Tibial artery (tissue), 4 donors: ENCODE measurements around the gene GPC2.
A peak's percentile ranks its signal among the peaks of the same experiment; 100 is the strongest.
"Not testable (repeated sequence)": the region's sequence is repeated elsewhere in the genome, so short reads cannot be mapped to it uniquely, and the experiment has no call there.

Experiments used
- DNase-seq, 2 donors: peaks; one replicate each; pipeline ENCODE4 v3.0.0-alpha.2; 2019
- H3K27ac ChIP-seq, 2 donors: fragments of 200-600 bp; sonication (generic) in 1 of 2; 1 replicate in 1 of 2; 2 replicates in 1 of 2; pipeline ENCODE4 v1.5.1; 2018 to 2019; ENCODE audit warnings: mild to moderate bottlenecking in 1 of 2
- H3K27me3 ChIP-seq, 2 donors: fragments of 200-600 bp; sonication (generic) in 1 of 2; one replicate each; pipeline versions ENCODE4 v1.5.1 to v1.6.0; 2016 to 2019
- H3K36me3 ChIP-seq, 3 donors: fragments of 200-600 bp; sonication (generic) in 2 of 3; one replicate each; pipeline ENCODE4 v1.5.1; 2016 to 2019; ENCODE audit warnings: mild to moderate bottlenecking in 2 of 3
- H3K4me1 ChIP-seq, 4 donors: fragments of 200-600 bp; sonication (generic) in 2 of 4; 1 replicate in 3 of 4; 2 replicates in 1 of 4; pipeline ENCODE4 v1.5.1; 2016 to 2019
- H3K4me3 ChIP-seq, 2 donors: fragments of 200-600 bp; sonication (generic) in 1 of 2; 1 replicate in 1 of 2; 2 replicates in 1 of 2; pipeline ENCODE4 v1.5.1; 2018 to 2019; ENCODE audit warnings: mild to moderate bottlenecking in 2 of 2
- H3K9me3 ChIP-seq, 3 donors: fragments of 200-600 bp; sonication (generic) in 1 of 3; one replicate each; pipeline ENCODE4 v1.5.1; 2016 to 2019
- intact Hi-C: fragments of 100-400 bp; cut with DNase I; formaldehyde crosslinking; loops from one replicate; pipeline ENCODE4 v1.15.0; 2023; ENCODE audit warnings: low total_unique reads
- TF ChIP-seq, protein P1 (sequence below), 2 experiments: fragments of 200-600 bp in 1 of 2; fragments of 450-650 bp in 1 of 2; IDR thresholded peaks; one replicate each; pipeline ENCODE4 v1.5.1; 2017 to 2019; ENCODE audit warnings: antibody characterized with exemption in 2 of 2, mild to moderate bottlenecking in 1 of 2, moderate library complexity in 1 of 2

GPC2 gene

DNA sequence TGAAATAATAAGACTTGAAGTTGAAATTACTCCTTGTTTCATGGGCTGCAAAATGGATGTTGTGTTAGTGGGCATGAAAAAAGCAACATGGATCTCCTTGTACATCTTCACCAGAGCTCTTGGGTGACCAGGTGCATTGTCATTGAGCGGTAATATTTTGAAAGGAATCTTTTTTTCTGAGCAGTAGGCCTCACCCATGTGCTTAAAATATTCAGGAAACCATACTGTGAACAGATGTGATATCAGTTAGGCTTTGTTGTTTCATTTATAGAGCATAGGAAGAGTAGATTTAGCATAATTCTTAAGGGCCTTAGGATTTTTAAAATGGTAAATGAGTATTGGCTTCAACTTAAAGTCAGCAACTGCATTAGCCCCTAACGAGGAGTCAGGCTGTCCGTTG, 15.8 kb upstream of the GPC2 start:
- no peaks in the 10 kb centered on the region for H3K9me3 ChIP-seq
- peaks cover 0 to 3% (median 0%) of the 10 kb centered on the region in 4 donors for H3K4me1 ChIP-seq
- H3K27ac ChIP-seq, result no peak overlapping the region
- H3K27me3 ChIP-seq, result no peaks in the 10 kb centered on the region
- intact Hi-C loops, result no loop called here
- no peak for DNase-seq
- no peaks in the 10 kb centered on the region for H3K36me3 ChIP-seq
- TF ChIP-seq, protein P1, sequence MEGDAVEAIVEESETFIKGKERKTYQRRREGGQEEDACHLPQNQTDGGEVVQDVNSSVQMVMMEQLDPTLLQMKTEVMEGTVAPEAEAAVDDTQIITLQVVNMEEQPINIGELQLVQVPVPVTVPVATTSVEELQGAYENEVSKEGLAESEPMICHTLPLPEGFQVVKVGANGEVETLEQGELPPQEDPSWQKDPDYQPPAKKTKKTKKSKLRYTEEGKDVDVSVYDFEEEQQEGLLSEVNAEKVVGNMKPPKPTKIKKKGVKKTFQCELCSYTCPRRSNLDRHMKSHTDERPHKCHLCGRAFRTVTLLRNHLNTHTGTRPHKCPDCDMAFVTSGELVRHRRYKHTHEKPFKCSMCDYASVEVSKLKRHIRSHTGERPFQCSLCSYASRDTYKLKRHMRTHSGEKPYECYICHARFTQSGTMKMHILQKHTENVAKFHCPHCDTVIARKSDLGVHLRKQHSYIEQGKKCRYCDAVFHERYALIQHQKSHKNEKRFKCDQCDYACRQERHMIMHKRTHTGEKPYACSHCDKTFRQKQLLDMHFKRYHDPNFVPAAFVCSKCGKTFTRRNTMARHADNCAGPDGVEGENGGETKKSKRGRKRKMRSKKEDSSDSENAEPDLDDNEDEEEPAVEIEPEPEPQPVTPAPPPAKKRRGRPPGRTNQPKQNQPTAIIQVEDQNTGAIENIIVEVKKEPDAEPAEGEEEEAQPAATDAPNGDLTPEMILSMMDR (IDR thresholded peaks at IDR 0.05), result no peak
- no peak overlapping the region for H3K4me3 ChIP-seq

DNA sequence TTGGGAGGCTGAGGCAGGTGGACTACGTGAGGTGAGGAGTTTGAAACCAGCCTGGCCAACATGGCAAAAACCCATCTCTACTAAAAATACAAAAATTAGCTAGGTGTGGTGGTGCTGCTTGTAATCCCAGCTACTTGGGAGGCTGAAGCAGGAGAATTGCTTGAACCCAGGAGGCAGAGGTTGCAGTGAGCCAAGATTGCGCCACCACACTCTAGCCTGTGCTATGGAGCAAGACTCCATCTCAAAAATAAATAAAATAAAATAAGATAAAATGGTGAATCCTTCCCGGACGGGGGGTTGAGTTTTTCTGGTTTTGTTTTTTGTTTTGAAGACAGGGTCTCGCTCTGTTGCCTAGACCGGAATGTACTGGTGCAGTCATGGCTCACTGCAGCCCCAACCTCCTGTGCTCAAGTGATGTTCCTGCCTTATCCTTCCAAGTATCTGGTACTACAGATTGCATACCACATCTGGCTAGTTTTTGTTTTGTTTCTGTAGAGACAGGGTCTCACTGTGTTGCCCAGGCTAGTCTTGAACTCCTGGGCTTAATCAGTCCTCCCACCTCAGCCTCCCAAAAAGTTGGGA, 15.2 kb upstream of the GPC2 start:
- H3K27ac ChIP-seq, H3K4me1 ChIP-seq, H3K27me3 ChIP-seq, H3K9me3 ChIP-seq, intact Hi-C loops, H3K4me3 ChIP-seq, H3K36me3 ChIP-seq, DNase-seq: not testable (repeated sequence)

DNA sequence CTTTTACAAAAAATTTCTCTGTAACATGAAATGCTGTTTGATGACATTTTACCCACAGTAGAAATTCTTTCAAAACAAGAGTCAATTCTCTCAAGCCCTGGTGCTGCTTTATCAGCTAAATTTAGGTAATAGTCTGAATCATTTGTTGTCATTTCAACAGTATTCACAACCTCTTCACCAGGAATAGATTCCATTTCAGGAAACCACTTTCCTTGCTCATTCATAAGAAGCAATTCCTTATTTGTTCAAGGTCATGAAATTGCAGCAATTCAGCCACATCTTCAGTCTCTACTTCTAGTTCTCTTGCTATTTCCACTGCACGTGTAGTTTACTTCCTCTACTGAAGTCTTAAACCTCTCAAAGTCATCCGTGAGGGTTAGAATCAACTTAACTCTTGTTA, 14.6 kb upstream of the GPC2 start:
- Histone ChIP-seq H3K27ac (no peak overlapping the region), H3K4me1 (peaks cover 0 to 3% (median 0%) of the 10 kb centered on the region in 4 donors), H3K27me3 (no peaks in the 10 kb centered on the region), H3K36me3 (no peaks in the 10 kb centered on the region), H3K9me3 (no peaks in the 10 kb centered on the region), H3K4me3 (no peak overlapping the region)
- intact Hi-C loops, result no loop called here
- DNase-seq, result no peak
- TF ChIP-seq, protein P1 (IDR thresholded peaks at IDR 0.05), result no peak

DNA sequence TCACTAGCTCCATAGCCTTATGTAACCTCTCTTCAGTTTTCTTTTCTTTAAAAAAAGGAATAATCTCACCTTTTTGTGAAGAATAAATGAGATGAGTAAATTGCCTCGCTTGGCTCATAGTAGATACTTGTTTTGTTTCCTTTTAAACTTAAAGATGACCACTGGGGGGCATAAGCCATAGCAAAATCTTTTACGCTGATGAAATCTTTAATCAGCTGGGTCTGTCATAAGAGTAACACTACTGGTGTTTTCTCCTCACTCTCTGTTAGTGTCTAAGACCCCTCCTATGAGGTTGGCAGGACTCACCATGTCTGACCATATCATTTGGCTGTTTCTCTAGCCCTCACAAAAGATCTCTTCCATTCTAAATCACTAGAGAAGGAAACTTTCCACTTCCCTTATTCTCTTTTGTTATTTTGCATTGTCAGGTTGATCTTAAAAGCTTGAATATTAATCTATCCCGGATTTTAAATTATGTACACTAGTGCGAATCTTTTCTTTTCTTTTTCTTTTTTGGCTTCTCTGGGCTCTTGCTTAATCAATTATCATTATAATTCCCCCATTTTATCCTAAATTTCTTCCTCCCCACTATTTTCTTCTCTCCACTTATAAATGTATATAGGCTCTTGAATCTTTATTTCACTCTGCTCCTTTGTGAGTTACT, 13.0 kb upstream of the GPC2 start:
- no peak for DNase-seq
- TF ChIP-seq, protein P1 (IDR thresholded peaks at IDR 0.05), result peak in 1 of 2 experiments; percentile 22
- H3K9me3 ChIP-seq, result no peaks in the 10 kb centered on the region
- H3K4me3 ChIP-seq, result no peak overlapping the region
- H3K27me3 ChIP-seq, result no peaks in the 10 kb centered on the region
- intact Hi-C loops, result no loop called here
- no peak overlapping the region for H3K27ac ChIP-seq
- H3K36me3 ChIP-seq, result no peaks in the 10 kb centered on the region
- H3K4me1 ChIP-seq, result peaks cover 0 to 3% (median 0%) of the 10 kb centered on the region in 4 donors

DNA sequence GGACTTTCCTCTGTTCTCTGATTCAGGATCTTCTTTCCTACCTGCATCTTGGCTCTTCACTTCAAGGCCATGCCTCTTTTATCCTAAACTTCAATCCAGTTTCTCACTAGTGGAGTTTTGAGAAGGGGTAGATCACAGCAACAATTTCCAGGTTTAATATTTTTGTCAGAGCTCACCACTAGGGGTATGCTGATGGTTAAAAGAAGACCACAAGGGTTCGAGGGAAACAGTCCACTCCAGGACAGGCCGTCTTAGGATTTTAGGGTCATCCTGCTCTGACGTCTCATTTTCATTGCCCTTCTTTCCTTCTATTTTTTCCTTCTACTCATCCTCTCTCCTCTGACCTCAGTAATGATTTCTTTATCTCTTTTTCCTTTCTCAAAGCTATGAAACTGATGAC, 11.9 kb upstream of the GPC2 start:
- no peak overlapping the region for H3K4me3 ChIP-seq
- no peak for DNase-seq
- no peaks in the 10 kb centered on the region for H3K27me3 ChIP-seq
- H3K27ac ChIP-seq, result no peak overlapping the region
- H3K4me1 ChIP-seq, result peaks cover 0 to 3% (median 0%) of the 10 kb centered on the region in 4 donors
- TF ChIP-seq, protein P1 (IDR thresholded peaks at IDR 0.05), result no peak
- H3K36me3 ChIP-seq, result no peaks in the 10 kb centered on the region
- no peaks in the 10 kb centered on the region for H3K9me3 ChIP-seq
- intact Hi-C loops, result no loop called here

DNA sequence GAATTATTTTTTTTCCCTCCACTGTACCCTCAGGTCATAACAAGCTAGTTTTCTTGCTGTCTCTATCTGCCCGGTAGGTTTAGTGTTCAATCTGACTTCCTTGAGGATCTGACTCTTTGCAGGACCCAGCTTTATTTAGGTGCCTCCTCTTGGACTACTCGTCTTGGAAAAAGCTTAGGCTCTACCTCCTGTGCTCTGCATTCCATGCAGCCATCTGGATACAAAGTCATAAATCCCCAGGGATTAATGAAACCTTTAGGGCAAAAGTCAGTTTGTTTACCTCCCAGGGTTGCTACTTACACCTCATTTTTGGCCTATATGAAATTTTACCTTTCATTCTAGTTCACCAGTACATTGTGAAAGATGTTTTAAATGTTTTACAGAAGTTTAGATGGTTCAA, 8.5 kb upstream of the GPC2 start:
- TF ChIP-seq, protein P1 (IDR thresholded peaks at IDR 0.05), result no peak
- intact Hi-C loops, result no loop called here

DNA sequence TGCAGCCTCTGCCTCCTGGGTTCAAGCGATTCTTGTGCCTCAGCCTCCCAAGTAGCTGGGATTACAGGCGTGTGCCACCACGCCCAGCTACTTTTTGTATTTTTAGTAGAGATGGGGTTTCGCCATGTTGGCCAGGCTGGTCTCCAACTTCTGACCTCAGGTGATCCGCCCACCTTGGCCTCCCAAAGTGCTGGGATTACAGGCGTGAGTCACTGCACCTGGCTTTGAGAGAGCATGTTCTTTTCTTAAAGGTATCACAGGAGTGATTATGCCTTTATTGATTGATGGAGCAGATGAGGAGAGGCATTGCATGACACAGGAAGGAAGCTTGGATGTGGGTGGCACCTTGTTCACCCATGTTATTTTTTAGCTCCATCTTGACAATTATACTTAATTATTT, 5.9 kb upstream of the GPC2 start:
- H3K36me3 ChIP-seq, H3K4me1 ChIP-seq, H3K27me3 ChIP-seq, H3K4me3 ChIP-seq, DNase-seq, H3K27ac ChIP-seq, intact Hi-C loops, H3K9me3 ChIP-seq: not testable (repeated sequence)

More for the DNA sequence above, 8.5 kb upstream of the GPC2 start:
- Histone ChIP-seq H3K9me3 (no peaks in the 10 kb centered on the region), H3K36me3 (no peaks in the 10 kb centered on the region), H3K27me3 (no peaks in the 10 kb centered on the region), H3K27ac (no peak overlapping the region), H3K4me3 (no peak overlapping the region), H3K4me1 (no peaks in the 10 kb centered on the region)
- DNase-seq, result no peak

DNA sequence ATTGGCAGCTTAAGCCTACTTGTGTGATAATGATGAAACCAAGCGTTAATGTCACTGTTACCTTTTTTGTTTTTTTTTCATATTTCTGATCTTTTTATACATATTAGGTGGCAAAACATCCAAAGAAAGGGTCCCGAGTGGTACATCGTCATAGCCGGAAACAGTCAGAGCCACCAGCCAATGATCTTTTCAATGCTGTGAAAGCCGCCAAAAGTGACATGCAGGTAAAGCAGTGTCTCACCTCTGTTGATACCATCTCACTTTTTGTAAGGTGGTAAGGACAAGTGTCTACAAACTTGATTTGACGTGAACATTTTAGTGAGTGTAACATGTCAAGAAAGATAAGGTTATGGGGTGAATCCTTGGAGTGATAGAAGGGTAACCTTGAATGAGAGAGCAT, 5.4 kb upstream of the GPC2 start:
- H3K9me3 ChIP-seq, H3K4me1 ChIP-seq, H3K36me3 ChIP-seq, H3K27ac ChIP-seq, H3K4me3 ChIP-seq, DNase-seq, H3K27me3 ChIP-seq, intact Hi-C loops: not testable (repeated sequence)

DNA sequence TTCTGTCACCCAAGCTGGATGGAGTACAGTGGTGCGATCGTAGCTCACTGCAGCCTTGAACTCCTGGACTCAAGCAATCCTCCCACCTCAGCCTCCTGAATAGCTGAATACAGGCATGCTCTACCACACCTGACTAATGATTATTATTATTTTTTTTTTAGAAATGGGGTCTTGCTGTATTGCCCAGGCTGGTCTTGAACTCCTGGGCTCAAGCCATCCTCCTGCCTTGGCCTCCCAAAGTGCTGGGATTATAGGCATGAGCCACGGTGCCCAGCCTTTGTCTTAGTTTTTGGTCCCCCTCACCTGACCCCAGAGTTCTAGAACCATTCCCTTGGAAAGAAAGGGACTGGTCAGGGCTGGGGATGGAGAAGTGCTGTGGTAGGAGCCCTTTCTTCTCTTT, 2.9 kb upstream of the GPC2 start:
- H3K27ac ChIP-seq, H3K4me3 ChIP-seq, H3K36me3 ChIP-seq, DNase-seq, H3K27me3 ChIP-seq, H3K9me3 ChIP-seq, intact Hi-C loops: not testable (repeated sequence)
- H3K4me1 ChIP-seq, result peaks cover 0 to 18% (median 13%) of the 10 kb centered on the region in 4 donors
